Left lung (tissue), 10 donors: Measurements from ENCODE around the gene ADGRA1. TPM values are rescaled to one million over a fixed set of nuclear protein-coding genes. Genes with fewer than 3 reads are reported as not detected.
"Not testable (repeated sequence)": the region's sequence is repeated elsewhere in the genome, so short reads cannot be mapped to it uniquely, and the experiment has no call there.

Source experiments
- ATAC-seq: fragments of 200-7000 bp; cut with Tn5 transposase; one replicate; pipeline ENCODE4 v1.9.1; 2020; ENCODE audit warnings: moderate library complexity
- DNase-seq, 4 donors: peaks; one replicate each; pipeline ENCODE4 v3.0.0-alpha.2; 2013 to 2020
- H3K27ac ChIP-seq, 2 donors: fragments of 200-600 bp; sonication (generic) in 1 of 2; one replicate each; pipeline versions ENCODE4 v1.5.0 to v1.8.0; 2020 to 2021
- H3K27me3 ChIP-seq, 2 donors: fragments of 200-600 bp; sonication (generic) in 1 of 2; one replicate each; pipeline versions ENCODE4 v1.5.0 to v1.8.0; 2020 to 2021
- H3K36me3 ChIP-seq, 2 donors: fragments of 200-600 bp; sonication (generic) in 1 of 2; one replicate each; pipeline versions ENCODE4 v1.5.0 to v1.8.0; 2020 to 2021
- H3K4me1 ChIP-seq, 2 donors: fragments of 200-600 bp; one replicate each; pipeline ENCODE4 v1.8.0; 2021
- H3K4me3 ChIP-seq, 2 donors: fragments of 200-600 bp; sonication (generic) in 1 of 2; one replicate each; pipeline versions ENCODE4 v1.5.0 to v1.8.0; 2020 to 2021; ENCODE audit warnings: mild to moderate bottlenecking in 1 of 2
- H3K9me3 ChIP-seq, 2 donors: fragments of 200-600 bp; sonication (generic) in 1 of 2; one replicate each; pipeline versions ENCODE4 v1.5.0 to v1.8.0; 2020 to 2021
- intact Hi-C, 2 donors: fragments of 100-400 bp; cut with DNase I; formaldehyde crosslinking; loops; one replicate each; pipeline versions ENCODE4 v1.11.2 to v1.14.2; 2022
- polyA plus RNA-seq, 6 donors: library from polyadenylated mRNA; unstranded; fragments of 120-200 nt; gene quantifications; one replicate each; pipeline ENCODE4 v1.2.1, GENCODE V29; 2013; ENCODE audit not compliant: insufficient read length in 6 of 6
- total RNA-seq, 2 donors: library from RNA; stranded (reverse); fragmentation: NEBNext Ultra II Directional; extraction: Animal tissue kit (Norgen Biotek cat#: 25700); gene quantifications; one replicate each; pipeline ENCODE4 v1.2.1, GENCODE V29; 2021
- TF ChIP-seq, protein P1 (sequence below), 2 donors: fragments of 200-600 bp; sonication (generic) in 1 of 2; IDR thresholded peaks; one replicate each; pipeline versions ENCODE4 v1.5.0 to v1.8.0; 2021; ENCODE audit warnings: antibody characterized with exemption in 2 of 2
- donor health status: DM: no; HTN: yes; CAD: no.
- donor health status: DM: no; HTN: no; CAD: no.

ADGRA1 gene
- total and polyA plus RNA-seq, 8 donors = 0.07 to 0.24 (median 0.09) TPM; not detected in 1

- TF ChIP-seq, protein P1, sequence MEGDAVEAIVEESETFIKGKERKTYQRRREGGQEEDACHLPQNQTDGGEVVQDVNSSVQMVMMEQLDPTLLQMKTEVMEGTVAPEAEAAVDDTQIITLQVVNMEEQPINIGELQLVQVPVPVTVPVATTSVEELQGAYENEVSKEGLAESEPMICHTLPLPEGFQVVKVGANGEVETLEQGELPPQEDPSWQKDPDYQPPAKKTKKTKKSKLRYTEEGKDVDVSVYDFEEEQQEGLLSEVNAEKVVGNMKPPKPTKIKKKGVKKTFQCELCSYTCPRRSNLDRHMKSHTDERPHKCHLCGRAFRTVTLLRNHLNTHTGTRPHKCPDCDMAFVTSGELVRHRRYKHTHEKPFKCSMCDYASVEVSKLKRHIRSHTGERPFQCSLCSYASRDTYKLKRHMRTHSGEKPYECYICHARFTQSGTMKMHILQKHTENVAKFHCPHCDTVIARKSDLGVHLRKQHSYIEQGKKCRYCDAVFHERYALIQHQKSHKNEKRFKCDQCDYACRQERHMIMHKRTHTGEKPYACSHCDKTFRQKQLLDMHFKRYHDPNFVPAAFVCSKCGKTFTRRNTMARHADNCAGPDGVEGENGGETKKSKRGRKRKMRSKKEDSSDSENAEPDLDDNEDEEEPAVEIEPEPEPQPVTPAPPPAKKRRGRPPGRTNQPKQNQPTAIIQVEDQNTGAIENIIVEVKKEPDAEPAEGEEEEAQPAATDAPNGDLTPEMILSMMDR (IDR thresholded peaks at IDR 0.05) = no peak
- Histone ChIP-seq H3K4me3 (no peak overlapping the region), H3K9me3 (peaks cover 0 to 27% of the 10 kb centered on the region in 2 donors), H3K4me1 (no peaks in the 10 kb centered on the region), H3K27ac (peak overlapping the region in 1 of 2 donors; percentile 26), H3K27me3 (peaks cover 0 to 29% of the 10 kb centered on the region in 2 donors), H3K36me3 (no peaks in the 10 kb centered on the region)
- intact Hi-C loops = no loop called here
- DNase-seq (peak in 2 of 4 donors; percentile 63 to 76), ATAC-seq (peak; percentile 94)
Observed at GRCh38 chr10:133110133-133110532, 22.4 kb downstream of the ADGRA1 start.

- Histone ChIP-seq H3K27ac (no peak overlapping the region), H3K9me3 (peaks cover 0 to 27% of the 10 kb centered on the region in 2 donors), H3K36me3 (no peaks in the 10 kb centered on the region), H3K27me3 (peaks cover 0 to 29% of the 10 kb centered on the region in 2 donors), H3K4me3 (no peak overlapping the region), H3K4me1 (no peaks in the 10 kb centered on the region)
- intact Hi-C loops = no loop called here
- TF ChIP-seq, protein P1 (IDR thresholded peaks at IDR 0.05) = no peak
- no peak for ATAC-seq
- DNase-seq = peak in 1 of 4 donors; percentile 69
Observed at GRCh38 chr10:133110609-133111275, 23.0 kb downstream of the ADGRA1 start.

- H3K4me3 ChIP-seq, ATAC-seq, H3K36me3 ChIP-seq, H3K27ac ChIP-seq, DNase-seq, H3K4me1 ChIP-seq, intact Hi-C loops: not testable (repeated sequence)
- H3K9me3 ChIP-seq = peaks cover 0 to 20% of the 10 kb centered on the region in 2 donors
- H3K27me3 ChIP-seq = peaks cover 0 to 29% of the 10 kb centered on the region in 2 donors
Observed at GRCh38 chr10:133111640-133112039, 23.9 kb downstream of the ADGRA1 start.

DNA sequence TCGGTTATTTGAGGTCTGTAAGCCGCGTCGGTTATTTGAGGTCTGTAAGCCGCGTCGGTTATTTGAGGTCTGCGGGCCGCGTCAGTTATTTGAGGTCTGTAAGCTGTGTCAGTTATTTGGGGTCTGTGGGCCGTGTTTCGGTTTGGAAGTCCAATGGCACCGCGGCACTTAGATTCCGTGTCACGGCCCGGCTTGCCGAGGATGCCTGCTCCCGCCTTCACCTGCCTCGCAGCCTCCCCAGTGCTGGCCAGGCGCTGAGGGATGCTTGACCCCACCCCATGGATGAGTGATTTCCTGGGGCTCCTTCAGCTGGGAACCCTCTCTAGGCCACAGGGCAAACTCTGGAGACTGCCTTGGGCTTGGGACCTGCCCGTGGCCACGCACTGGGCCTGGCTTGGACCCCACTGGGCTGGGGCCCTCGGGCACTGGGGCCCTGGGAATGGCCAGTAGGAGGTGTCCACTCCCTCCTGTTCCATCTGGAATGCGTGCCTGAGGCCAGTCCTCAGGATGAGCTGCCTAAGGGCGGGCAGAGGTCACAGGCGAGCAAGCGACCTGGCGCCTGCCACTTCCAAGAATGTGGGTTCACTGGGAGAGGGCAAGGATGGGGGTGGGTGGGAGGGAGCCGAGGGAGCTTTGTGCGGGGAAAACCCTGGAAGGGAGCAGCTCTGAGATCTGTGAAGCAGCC is 25.6 kb downstream of the ADGRA1 start:
- DNase-seq = peak in 1 of 4 donors; percentile 68
- no peak for ATAC-seq
- Histone ChIP-seq H3K36me3 (no peaks in the 10 kb centered on the region), H3K4me1 (no peaks in the 10 kb centered on the region), H3K27me3 (peaks cover 0 to 38% of the 10 kb centered on the region in 2 donors), H3K4me3 (no peak overlapping the region), H3K9me3 (peaks cover 0 to 6% of the 10 kb centered on the region in 2 donors), H3K27ac (no peak overlapping the region)
- intact Hi-C loops = no loop called here
- TF ChIP-seq, protein P1 (IDR thresholded peaks at IDR 0.05) = no peak

GRCh38 chr10:133113847-133114246 is 26.1 kb downstream of the ADGRA1 start:
- ATAC-seq (no peak), DNase-seq (peak in 1 of 4 donors; percentile 53)
- H3K4me3 ChIP-seq = no peak overlapping the region
- H3K27ac ChIP-seq = no peak overlapping the region
- TF ChIP-seq, protein P1 (IDR thresholded peaks at IDR 0.05) = no peak
- H3K4me1 ChIP-seq = no peaks in the 10 kb centered on the region
- peaks cover 0 to 38% of the 10 kb centered on the region in 2 donors for H3K27me3 ChIP-seq
- peaks cover 0 to 7% of the 10 kb centered on the region in 2 donors for H3K9me3 ChIP-seq
- intact Hi-C loops = no loop called here
- H3K36me3 ChIP-seq = no peaks in the 10 kb centered on the region
